ENCODE measurements around the gene TCEA3. TPM values are rescaled to one million over a fixed set of nuclear protein-coding genes. Genes with fewer than 3 reads are reported as not detected.

Gene TCEA3
- total RNA-seq, 4 donors from 2014 or later, result 9.1 to 30.7 (median 25.1) TPM

GRCh38 chr1:23370330-23370708, 54.2 kb downstream of the TCEA3 start:
- Histone ChIP-seq H3K9me3 (peaks cover 0 to 3% (median 0%) of the 10 kb centered on the region in 3 donors), H3K27me3 (no peaks in the 10 kb centered on the region), H3K4me1 (peaks cover 22 to 83% (median 30%) of the 10 kb centered on the region in 3 donors), H3K27ac (peak overlapping the region; percentile 96 to 100 (median 98)), H3K4me3 (peak overlapping the region in 3 of 4 donors; percentile 76 to 94 (median 79)), H3K36me3 (peaks cover 0 to 11% (median 5%) of the 10 kb centered on the region in 3 donors)
- intact Hi-C loops (cut with DNase I), result no loop called here
- WGBS, 2 donors, result 18 to 21% methylated on average over 5 of the region's 5 CpGs
- DNase-seq, result no peak
- no peak for TF ChIP-seq CTCF (IDR thresholded peaks at IDR 0.05)
- TF ChIP-seq POLR2A (IDR thresholded peaks at IDR 0.05), result no peak

DNA sequence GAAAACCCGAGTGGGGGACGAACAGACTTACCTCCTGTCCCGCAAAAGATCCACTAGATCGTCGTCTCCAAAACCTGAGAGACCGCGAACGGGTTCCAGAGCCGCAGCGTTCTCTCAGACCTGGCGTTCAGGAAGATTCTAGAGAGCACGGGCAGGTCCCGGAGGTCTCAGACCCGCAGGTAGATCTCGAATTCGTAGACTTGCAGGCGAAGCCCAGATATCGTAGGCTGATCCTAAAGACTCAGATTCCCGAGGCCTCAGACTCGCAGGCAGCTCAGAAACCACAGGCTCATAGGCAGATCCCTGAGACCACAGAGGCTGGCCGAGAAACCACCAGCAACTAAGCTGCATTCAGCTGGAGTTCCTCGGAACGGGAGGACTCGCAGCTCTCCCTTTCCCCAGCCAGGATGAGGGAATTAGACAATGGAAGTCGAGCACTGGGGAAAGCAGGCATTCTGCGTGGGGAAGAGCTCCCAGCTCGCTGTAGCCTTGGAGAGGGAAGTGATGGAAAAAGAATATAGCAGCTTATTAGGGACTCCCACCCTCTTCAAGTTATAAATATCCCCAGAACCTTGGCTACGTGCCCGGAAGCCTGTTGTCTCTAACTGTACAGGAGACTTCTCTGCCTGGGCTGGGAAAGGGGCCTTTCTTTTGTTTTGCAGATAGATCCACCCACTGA, 55.1 kb downstream of the TCEA3 start, which contains the start of gene ZNF436:
Gene ZNF436, minus strand, starts transcription at position 502 of the 679 bp plus-strand sequence. CDS start 1,831 bp downstream, outside the sequence.
- TF ChIP-seq CTCF (IDR thresholded peaks at IDR 0.05) (no peak), POLR2A (IDR thresholded peaks at IDR 0.05) (peak in 1 of 4 donors; percentile 42)
- 0 to 4% methylated on average over 7 to 8 of the region's 29 CpGs for WGBS, 2 donors
- DNase-seq, result no peak

DNA sequence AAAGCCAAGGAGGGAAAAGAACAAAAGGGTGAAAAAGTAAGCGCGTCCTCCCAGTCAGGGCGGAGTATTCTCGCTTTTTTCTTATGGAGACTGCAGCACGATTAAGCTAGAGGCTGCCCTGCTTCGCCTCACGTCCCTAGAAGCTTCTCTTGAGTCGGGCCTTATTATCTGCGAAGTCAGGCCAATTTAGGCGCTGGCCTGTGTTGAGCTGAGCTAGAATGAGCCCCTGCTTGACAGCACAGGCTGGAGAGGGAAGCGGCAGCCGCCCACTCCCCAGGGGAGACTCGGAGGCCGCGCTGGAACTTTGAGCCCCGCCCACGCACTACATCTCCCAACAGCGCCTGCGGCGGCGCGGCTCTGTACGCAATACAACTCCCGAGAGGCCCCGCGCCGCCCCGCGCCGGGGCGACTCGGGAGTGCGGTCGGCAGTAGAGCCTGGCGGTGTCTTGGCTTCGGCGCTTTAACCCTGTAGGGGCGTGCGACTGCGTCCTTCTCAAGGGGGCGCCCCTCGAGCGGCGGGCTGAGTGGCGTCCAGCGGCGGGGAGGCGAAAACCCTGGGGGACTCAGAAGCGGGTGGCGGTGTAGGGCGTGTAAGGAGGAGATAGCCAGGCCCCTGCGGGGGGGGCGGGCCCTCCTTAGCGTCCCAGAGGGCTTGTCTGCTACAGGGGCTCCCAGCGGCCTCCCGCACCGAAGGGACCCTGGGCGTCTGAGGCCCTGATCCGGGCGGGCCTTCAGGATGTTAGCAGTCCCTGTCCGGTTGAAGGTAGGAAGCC, 55.8 kb downstream of the TCEA3 start:
- Histone ChIP-seq H3K4me3 (peak overlapping the region; percentile 71 to 94 (median 78)), H3K9me3 (peaks cover 0 to 19% (median 12%) of the 10 kb centered on the region in 3 donors), H3K27me3 (no peaks in the 10 kb centered on the region), H3K4me1 (peaks cover 22 to 73% (median 31%) of the 10 kb centered on the region in 3 donors), H3K27ac (peak overlapping the region; percentile 96 to 100 (median 98)), H3K36me3 (peaks cover 3 to 27% (median 18%) of the 10 kb centered on the region in 3 donors)
- peak; percentile 58 for DNase-seq
- 0% methylated on average over 14 of the region's 61 CpGs; no CpG with 5 or more reads in 1 of the 2 donors for WGBS, 2 donors
- TF ChIP-seq CTCF (IDR thresholded peaks at IDR 0.05) (peak in 3 of 6 experiments; percentile 5 to 17 (median 6)), POLR2A (IDR thresholded peaks at IDR 0.05) (peak in 3 of 4 donors; percentile 73 to 97 (median 86))
- intact Hi-C loops (cut with DNase I), result no loop called here

More for the DNA sequence above, 55.1 kb downstream of the TCEA3 start, which contains the start of gene ZNF436:
- Histone ChIP-seq H3K4me1 (peaks cover 22 to 80% (median 31%) of the 10 kb centered on the region in 3 donors), H3K4me3 (peak within 1 kb of the TSS; percentile 71 to 94 (median 78)), H3K9me3 (peaks cover 0 to 12% (median 5%) of the 10 kb centered on the region in 3 donors), H3K27me3 (no peaks in the 10 kb centered on the region), H3K36me3 (peaks cover 0 to 20% (median 13%) of the 10 kb centered on the region in 3 donors), H3K27ac (peak within 1 kb of the TSS; percentile 96 to 100 (median 98))
- intact Hi-C loops (cut with DNase I), result no loop called here

GRCh38 chr1:23367791-23368561, 56.6 kb downstream of the TCEA3 start:
- Histone ChIP-seq H3K27me3 (no peaks in the 10 kb centered on the region), H3K36me3 (peaks cover 11 to 35% (median 26%) of the 10 kb centered on the region in 3 donors), H3K9me3 (peaks cover 4 to 27% (median 20%) of the 10 kb centered on the region in 3 donors), H3K4me1 (peaks cover 22 to 65% (median 31%) of the 10 kb centered on the region in 3 donors), H3K4me3 (peak overlapping the region; percentile 71 to 94 (median 78)), H3K27ac (peak overlapping the region; percentile 96 to 100 (median 98))
- 0 to 3% methylated on average over 11 to 15 of the region's 41 CpGs for WGBS, 2 donors
- intact Hi-C loops (cut with DNase I), result no loop called here
- TF ChIP-seq CTCF (IDR thresholded peaks at IDR 0.05) (peak in 3 of 6 experiments; percentile 2 to 8 (median 3)), POLR2A (IDR thresholded peaks at IDR 0.05) (peak in 2 of 4 donors; percentile 87 to 89)
- DNase-seq, result peak; percentile 94
